Measurements from ENCODE around the gene OLFM2. TPM values are rescaled to one million over a fixed set of nuclear protein-coding genes. Genes with fewer than 3 reads are reported as not detected.

OLFM2 gene
- total RNA-seq: 106 TPM

DNA sequence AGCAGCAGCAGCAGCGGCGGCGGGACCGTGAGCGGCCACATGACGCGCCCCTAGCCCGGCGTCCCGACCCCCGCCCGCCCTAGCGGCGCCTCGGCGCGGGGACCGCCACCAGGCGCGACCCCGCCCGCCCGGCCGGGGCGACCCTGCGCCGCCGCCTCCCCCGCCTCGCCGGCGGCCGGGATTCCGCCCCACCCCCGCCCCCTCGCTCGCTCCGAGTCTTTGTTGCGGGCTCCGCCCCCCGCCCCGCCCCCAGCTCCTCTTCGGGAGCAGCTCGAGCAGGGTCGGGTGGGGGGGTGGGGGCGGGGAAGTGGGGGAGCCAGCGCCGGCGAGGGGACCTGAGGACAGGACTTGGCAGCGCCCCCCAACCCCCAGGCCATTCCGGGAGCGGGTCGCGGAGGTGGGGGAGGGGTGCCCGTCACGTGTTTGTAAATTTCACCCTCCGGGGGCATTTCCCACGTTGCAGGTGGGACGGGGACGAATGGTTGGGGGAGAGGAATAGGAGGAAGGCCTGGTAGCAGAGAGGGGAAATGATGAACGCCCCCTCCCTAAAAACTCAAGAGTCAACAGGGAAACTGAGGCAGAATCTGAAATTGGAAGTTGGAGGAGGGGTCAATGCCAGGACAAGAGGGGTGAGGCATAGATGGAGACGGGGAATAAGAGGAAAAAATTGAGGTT, at the start of gene OLFM2:
Gene OLFM2 (minus strand): TSS at position 190 of the 675 bp plus-strand sequence. CDS start 149 bp downstream, at position 41.

DNA sequence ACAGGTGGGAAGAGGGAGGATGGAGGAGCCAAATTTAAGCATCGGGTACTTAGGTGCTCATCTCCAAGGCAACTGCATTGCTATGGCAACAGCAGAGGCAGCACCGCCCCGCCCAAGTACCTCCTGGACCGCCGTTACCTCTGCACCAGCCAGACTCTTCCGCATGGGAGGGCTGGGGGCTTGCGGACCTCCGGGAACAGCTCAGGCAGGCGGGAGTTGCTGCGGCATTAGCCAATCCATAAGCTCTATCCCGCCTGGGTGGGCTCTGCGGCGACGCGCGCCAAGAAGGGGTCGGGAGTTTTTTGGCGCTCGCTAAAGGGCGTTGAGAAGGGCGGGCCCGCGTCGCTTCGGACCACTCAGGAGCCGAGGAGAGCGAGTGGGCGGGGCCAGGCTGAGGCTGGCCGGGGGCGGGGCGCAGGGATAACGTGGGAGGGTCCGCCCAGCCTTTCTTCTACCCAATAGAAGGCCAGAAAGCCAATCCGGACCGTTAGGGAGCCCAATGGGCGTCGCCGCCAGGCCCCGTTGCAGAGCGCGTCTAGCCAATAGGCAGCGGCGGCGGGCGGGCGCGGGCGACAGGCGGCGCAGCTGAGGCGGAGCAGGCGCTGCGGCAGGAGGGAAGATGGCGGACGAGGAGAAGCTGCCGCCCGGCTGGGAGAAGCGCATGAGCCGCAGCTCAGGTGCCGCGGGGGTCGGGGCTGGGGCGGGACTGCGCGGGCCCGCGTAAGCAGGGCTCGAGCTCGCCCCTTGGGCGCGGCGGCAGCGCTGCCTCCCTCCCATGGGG, 101.4 kb downstream of the OLFM2 start, which contains the start of gene PIN1:
Gene PIN1 (plus strand): TSS at position 593 of the 781 bp plus-strand sequence. CDS start 27 bp downstream, at position 620.

GRCh38 chr19:9827289-9828238, 108.8 kb downstream of the OLFM2 start, which contains the start of gene UBL5:
Gene UBL5, plus strand, starts transcription at chr19:9827918. Its CDS starts 420 bp downstream, at chr19:9828338.

DNA sequence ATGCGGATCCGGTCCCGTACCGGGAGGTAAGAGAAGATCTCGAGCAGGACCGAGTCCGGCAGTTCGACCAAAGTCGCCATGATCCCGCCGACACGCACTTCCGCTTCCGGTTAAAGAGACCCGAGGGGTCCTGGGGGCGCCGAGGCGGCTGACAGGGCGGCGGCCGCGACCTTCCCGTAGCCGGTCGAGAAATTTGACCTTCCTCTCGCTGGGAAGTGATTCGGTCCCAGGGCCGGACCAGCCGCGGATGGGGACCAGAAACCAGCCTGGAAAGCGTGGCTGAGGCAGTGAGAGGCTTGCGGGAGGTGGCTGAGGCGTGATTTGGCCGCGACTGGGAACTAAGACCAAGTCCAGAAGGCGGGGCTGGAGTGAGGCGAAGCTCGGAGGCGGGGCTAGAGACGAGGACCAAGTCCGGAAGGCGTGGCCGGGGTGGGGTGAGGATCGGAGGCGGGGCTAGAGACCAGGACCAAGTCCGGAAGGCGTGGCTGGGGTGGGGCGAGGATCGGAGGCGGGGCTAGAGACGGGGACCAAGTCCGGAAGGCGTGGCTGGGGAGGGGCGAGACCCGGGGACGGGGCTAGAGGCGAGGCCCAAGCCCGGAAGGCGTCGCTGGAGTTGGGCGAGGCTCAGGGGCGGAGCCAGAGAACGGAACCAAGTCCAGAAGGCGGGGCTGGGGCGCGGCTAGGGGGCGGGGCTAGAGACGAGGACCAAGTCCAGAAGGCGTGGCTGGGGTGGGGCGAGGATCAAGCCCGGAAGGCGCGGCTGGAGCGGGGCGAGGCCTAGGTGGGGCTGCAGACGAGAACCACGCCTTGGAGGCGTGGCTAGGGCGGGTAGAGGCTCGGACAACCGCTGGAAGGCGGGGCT, 117.3 kb downstream of the OLFM2 start, which contains the start of gene FBXL12:
Gene FBXL12 (minus strand): TSS at position 346 of the 862 bp plus-strand sequence. CDS start 266 bp downstream, at position 80.

Small RNA genes within 50 kb of the gene (small RNA-seq; reads per million reads assigned to genes)
- gene RF00156: not detected

Other genes with a start within 250 kb of the OLFM2 start
- gene ZNF846, start 167.8 kb downstream of the OLFM2 start, total RNA-seq: 20.5 TPM
- gene FBXL12, start 117.4 kb downstream of the OLFM2 start, total RNA-seq: 8.8 TPM
- gene UBL5, start 108.6 kb downstream of the OLFM2 start, total RNA-seq: 165 TPM
- 106 TPM for gene PIN1, start 101.2 kb downstream of the OLFM2 start, total RNA-seq
- 1.2 TPM for gene COL5A3, start 74.0 kb upstream of the OLFM2 start, total RNA-seq
- gene RDH8, start 77.0 kb upstream of the OLFM2 start, total RNA-seq: not detected
- gene SHFL, start 149.8 kb upstream of the OLFM2 start, total RNA-seq: 7.8 TPM
- 0.69 TPM for gene ANGPTL6, start 166.2 kb upstream of the OLFM2 start, total RNA-seq
- 18.5 TPM for gene PPAN, start 169.8 kb upstream of the OLFM2 start, total RNA-seq
- gene P2RY11, start 175.2 kb upstream of the OLFM2 start, total RNA-seq: 6.5 TPM
- 101 TPM for gene EIF3G, start 183.4 kb upstream of the OLFM2 start, total RNA-seq

Data from diencephalon (tissue), 1 donor.